Measurements from ENCODE around the gene NTPCR. TPM values are rescaled to one million over a fixed set of nuclear protein-coding genes. Genes with fewer than 3 reads are reported as not detected.

NTPCR gene
- total and polyA plus RNA-seq, 10 donors, result 18.8 to 42.6 (median 29.8) TPM

DNA sequence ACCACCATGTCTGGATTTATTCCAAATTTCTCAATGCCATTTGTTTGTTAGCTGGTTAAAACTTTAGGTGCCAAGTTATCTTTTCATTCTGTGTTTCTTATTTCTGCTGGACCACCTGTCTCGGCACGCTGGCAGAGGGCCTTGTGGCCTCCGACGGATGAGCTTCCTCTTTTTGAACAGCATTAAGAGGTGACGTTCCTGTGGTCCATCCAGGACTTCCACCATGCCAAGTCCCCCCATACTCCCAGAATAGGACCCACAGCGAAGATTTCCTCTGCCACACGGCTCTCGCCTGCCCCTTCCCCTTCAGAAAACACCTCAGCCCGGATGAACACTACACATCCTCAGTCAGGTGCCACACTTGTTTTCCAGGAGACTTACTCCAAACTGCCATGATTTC, 73.8 kb downstream of the NTPCR start:
- H3K4me1 ChIP-seq, result peaks cover 0 to 13% (median 0%) of the 10 kb centered on the region in 6 donors
- H3K9me3 ChIP-seq, result no peaks in the 10 kb centered on the region
- no peak overlapping the region for H3K27ac ChIP-seq
- WGBS, 5 donors, result 60 to 76% (median 72%) methylated on average over 9 of the region's 9 CpGs
- no peak for DNase-seq
- intact Hi-C loops (cut with DNase I; ENCODE audit: low total_unique reads), result no loop called here
- TF ChIP-seq POLR2AphosphoS5 (IDR thresholded peaks at IDR 0.05) (no peak), POLR2A (IDR thresholded peaks at IDR 0.05) (no peak)
- TF ChIP-seq, protein P1, sequence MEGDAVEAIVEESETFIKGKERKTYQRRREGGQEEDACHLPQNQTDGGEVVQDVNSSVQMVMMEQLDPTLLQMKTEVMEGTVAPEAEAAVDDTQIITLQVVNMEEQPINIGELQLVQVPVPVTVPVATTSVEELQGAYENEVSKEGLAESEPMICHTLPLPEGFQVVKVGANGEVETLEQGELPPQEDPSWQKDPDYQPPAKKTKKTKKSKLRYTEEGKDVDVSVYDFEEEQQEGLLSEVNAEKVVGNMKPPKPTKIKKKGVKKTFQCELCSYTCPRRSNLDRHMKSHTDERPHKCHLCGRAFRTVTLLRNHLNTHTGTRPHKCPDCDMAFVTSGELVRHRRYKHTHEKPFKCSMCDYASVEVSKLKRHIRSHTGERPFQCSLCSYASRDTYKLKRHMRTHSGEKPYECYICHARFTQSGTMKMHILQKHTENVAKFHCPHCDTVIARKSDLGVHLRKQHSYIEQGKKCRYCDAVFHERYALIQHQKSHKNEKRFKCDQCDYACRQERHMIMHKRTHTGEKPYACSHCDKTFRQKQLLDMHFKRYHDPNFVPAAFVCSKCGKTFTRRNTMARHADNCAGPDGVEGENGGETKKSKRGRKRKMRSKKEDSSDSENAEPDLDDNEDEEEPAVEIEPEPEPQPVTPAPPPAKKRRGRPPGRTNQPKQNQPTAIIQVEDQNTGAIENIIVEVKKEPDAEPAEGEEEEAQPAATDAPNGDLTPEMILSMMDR (IDR thresholded peaks at IDR 0.05 in 8 of 11, conservative IDR thresholded peaks at IDR 0.05 in 3 of 11), result no peak
- H3K4me3 ChIP-seq, result no peak overlapping the region
- H3K36me3 ChIP-seq, result peaks cover 0 to 20% (median 0%) of the 10 kb centered on the region in 6 donors
- no peaks in the 10 kb centered on the region for H3K27me3 ChIP-seq (replicated peaks in 1 of 7)

- H3K27me3 ChIP-seq (replicated peaks in 1 of 7), result no peaks in the 10 kb centered on the region
- H3K27ac ChIP-seq, result no peak overlapping the region
- peaks cover 0 to 10% (median 0%) of the 10 kb centered on the region in 6 donors for H3K4me1 ChIP-seq
- H3K36me3 ChIP-seq, result peaks cover 0 to 17% (median 0%) of the 10 kb centered on the region in 6 donors
- intact Hi-C loops (cut with DNase I; ENCODE audit: low total_unique reads), result loop anchor here (5.0 kb wide), 1 partner anchor 388 kb away; no protein-coding TSS in a partner anchor
- TF ChIP-seq POLR2AphosphoS5 (IDR thresholded peaks at IDR 0.05) (no peak), POLR2A (IDR thresholded peaks at IDR 0.05) (no peak)
- TF ChIP-seq, protein P1 (IDR thresholded peaks at IDR 0.05 in 8 of 11, conservative IDR thresholded peaks at IDR 0.05 in 3 of 11), result peak in 7 of 11 experiments; percentile 31 to 53 (median 37)
- no peak overlapping the region for H3K4me3 ChIP-seq
- no peak for DNase-seq
- H3K9me3 ChIP-seq, result no peaks in the 10 kb centered on the region
- 56 to 74% (median 66%) methylated on average over 11 to 12 of the region's 12 CpGs for WGBS, 5 donors
Observed at GRCh38 chr1:233025157-233025556, 74.7 kb downstream of the NTPCR start.

- intact Hi-C loops (cut with DNase I; ENCODE audit: low total_unique reads), result loop anchor here (5.0 kb wide), 1 partner anchor 388 kb away; no protein-coding TSS in a partner anchor
- Histone ChIP-seq H3K4me1 (peaks cover 0 to 7% (median 0%) of the 10 kb centered on the region in 6 donors), H3K4me3 (no peak overlapping the region), H3K27ac (no peak overlapping the region), H3K36me3 (peaks cover 0 to 17% (median 0%) of the 10 kb centered on the region in 6 donors), H3K9me3 (no peaks in the 10 kb centered on the region), H3K27me3 (replicated peaks in 1 of 7) (no peaks in the 10 kb centered on the region)
- DNase-seq, result no peak
- 83 to 93% (median 88%) methylated on average over 2 of the region's 2 CpGs for WGBS, 5 donors
- TF ChIP-seq POLR2A (IDR thresholded peaks at IDR 0.05) (no peak), POLR2AphosphoS5 (IDR thresholded peaks at IDR 0.05) (no peak)
- TF ChIP-seq, protein P1 (IDR thresholded peaks at IDR 0.05 in 8 of 11, conservative IDR thresholded peaks at IDR 0.05 in 3 of 11), result no peak
Observed at GRCh38 chr1:233025567-233025966, 75.2 kb downstream of the NTPCR start.

GRCh38 chr1:233027046-233027445, 76.6 kb downstream of the NTPCR start:
- Histone ChIP-seq H3K27me3 (replicated peaks in 1 of 7) (no peaks in the 10 kb centered on the region), H3K9me3 (no peaks in the 10 kb centered on the region), H3K27ac (no peak overlapping the region), H3K4me3 (no peak overlapping the region), H3K36me3 (peaks cover 0 to 17% (median 0%) of the 10 kb centered on the region in 6 donors), H3K4me1 (no peaks in the 10 kb centered on the region)
- intact Hi-C loops (cut with DNase I; ENCODE audit: low total_unique reads), result loop anchor here (5.0 kb wide), 1 partner anchor 390 kb away; no protein-coding TSS in a partner anchor
- DNase-seq, result no peak
- TF ChIP-seq, protein P1 (IDR thresholded peaks at IDR 0.05 in 8 of 11, conservative IDR thresholded peaks at IDR 0.05 in 3 of 11), result no peak
- TF ChIP-seq POLR2A (IDR thresholded peaks at IDR 0.05) (no peak), POLR2AphosphoS5 (IDR thresholded peaks at IDR 0.05) (no peak)
- 81 to 91% (median 86%) methylated on average over 5 of the region's 5 CpGs for WGBS, 5 donors
